Measurements from ENCODE around the gene CCDC40. TPM values are rescaled to one million over a fixed set of nuclear protein-coding genes. Genes with fewer than 3 reads are reported as not detected.

The CCDC40 gene
- total RNA-seq, 1 donor from 2014 or later = 5.4 TPM

GRCh38 chr17:80130992-80131391 is 94.5 kb downstream of the CCDC40 start:
- Histone ChIP-seq H3K4me1 (no peaks in the 10 kb centered on the region), H3K27me3 (no peaks in the 10 kb centered on the region), H3K36me3 (peaks cover 26 to 32% of the 10 kb centered on the region in 2 donors), H3K9me3 (no peaks in the 10 kb centered on the region), H3K27ac (no peak overlapping the region), H3K4me3 (no peak overlapping the region)
- intact Hi-C loops (cut with DNase I) = no loop called here
- TF ChIP-seq, protein P1, sequence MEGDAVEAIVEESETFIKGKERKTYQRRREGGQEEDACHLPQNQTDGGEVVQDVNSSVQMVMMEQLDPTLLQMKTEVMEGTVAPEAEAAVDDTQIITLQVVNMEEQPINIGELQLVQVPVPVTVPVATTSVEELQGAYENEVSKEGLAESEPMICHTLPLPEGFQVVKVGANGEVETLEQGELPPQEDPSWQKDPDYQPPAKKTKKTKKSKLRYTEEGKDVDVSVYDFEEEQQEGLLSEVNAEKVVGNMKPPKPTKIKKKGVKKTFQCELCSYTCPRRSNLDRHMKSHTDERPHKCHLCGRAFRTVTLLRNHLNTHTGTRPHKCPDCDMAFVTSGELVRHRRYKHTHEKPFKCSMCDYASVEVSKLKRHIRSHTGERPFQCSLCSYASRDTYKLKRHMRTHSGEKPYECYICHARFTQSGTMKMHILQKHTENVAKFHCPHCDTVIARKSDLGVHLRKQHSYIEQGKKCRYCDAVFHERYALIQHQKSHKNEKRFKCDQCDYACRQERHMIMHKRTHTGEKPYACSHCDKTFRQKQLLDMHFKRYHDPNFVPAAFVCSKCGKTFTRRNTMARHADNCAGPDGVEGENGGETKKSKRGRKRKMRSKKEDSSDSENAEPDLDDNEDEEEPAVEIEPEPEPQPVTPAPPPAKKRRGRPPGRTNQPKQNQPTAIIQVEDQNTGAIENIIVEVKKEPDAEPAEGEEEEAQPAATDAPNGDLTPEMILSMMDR (IDR thresholded peaks at IDR 0.05) = no peak
- no peak for DNase-seq (ENCODE audit: low spot score in 2 of 2)

DNA sequence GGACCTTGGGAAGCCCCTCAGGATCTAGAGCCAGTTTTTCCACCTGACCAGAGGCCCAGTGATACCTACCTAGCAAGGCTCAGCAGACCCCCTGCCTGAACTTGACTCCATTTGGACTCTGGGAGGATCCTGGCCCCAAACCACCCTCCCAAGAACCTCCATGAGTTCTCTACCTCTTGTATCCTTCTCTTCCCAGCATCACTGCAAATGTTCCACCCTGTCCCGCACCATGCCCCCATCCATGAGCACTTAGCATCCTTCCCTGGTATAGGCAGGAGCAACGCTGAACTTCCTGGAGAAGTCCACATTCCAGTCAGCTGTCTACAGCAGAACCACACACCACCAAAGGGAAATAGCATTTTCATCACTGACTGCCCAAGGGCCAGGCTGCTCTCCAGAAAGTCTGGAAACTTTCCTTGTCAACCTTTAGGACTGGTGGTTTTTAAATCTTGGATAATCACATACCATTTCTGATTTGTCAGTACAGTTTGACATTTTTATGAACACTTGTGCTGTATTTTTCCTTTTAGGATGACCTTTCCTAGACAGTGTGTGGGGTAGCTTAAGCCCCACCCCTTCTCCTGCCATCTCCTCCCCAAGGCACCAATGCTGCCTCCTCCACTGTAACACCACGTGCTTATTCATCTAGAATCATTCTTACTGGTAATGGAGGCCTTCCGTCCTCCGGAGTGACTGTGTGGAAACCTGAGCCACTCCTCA is 96.6 kb downstream of the CCDC40 start:
- H3K36me3 ChIP-seq = peaks cover 46 to 53% of the 10 kb centered on the region in 2 donors
- DNase-seq (ENCODE audit: low spot score in 2 of 2) = no peak

DNA sequence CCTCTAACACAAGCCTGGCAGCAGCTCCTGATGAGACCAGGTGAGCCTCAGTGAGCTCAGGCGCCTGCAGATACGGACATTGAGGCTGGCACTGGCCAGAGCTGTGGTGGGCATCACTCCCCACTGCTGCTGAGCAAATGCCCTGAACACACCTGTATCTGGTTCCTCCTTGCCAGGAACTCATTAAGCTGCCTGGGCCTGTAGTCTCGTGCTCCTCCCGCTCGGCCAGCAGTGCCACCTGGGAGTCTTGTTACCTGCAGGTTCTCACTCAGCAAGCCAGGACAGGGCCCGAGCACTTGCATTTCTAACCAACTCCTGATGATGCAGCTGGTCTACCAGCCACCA is 97.2 kb downstream of the CCDC40 start:
- H3K36me3 ChIP-seq = peaks cover 51 to 58% of the 10 kb centered on the region in 2 donors
- H3K4me3 ChIP-seq = no peak overlapping the region
- TF ChIP-seq, protein P1 (IDR thresholded peaks at IDR 0.05) = no peak
- DNase-seq (ENCODE audit: low spot score in 2 of 2) = no peak
- no peaks in the 10 kb centered on the region for H3K9me3 ChIP-seq
- intact Hi-C loops (cut with DNase I) = no loop called here
- H3K27me3 ChIP-seq = no peaks in the 10 kb centered on the region
- H3K4me1 ChIP-seq = no peaks in the 10 kb centered on the region
- no peak overlapping the region for H3K27ac ChIP-seq

More for the DNA sequence above, 96.6 kb downstream of the CCDC40 start:
- intact Hi-C loops (cut with DNase I) = no loop called here
- Histone ChIP-seq H3K9me3 (no peaks in the 10 kb centered on the region), H3K27ac (no peak overlapping the region), H3K4me1 (no peaks in the 10 kb centered on the region), H3K4me3 (no peak overlapping the region), H3K27me3 (no peaks in the 10 kb centered on the region)
- TF ChIP-seq, protein P1 (IDR thresholded peaks at IDR 0.05) = no peak

DNA sequence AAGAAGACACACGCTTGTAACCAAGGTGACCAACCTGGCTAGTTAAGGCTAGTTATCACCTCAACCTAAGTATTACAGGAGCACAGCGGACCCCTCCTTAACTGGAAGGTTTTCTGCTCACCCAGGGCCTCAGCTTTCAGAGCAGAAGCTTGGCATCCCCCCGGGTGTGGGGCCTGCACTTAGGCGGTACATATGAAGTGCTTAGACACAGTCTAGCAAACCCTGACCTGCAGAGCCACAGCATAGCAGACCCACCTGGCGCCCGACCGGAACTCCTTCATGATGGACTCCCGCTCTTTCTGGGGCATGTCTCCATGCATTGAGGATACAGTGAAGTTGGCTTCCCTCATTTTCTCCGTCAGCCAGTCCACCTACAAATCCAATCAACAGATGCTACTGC is 100.7 kb downstream of the CCDC40 start:
- peaks cover 86 to 93% of the 10 kb centered on the region in 2 donors for H3K36me3 ChIP-seq
- H3K27ac ChIP-seq = no peak overlapping the region
- DNase-seq (ENCODE audit: low spot score in 2 of 2) = no peak
- H3K4me1 ChIP-seq = no peaks in the 10 kb centered on the region
- H3K27me3 ChIP-seq = no peaks in the 10 kb centered on the region
- TF ChIP-seq, protein P1 (IDR thresholded peaks at IDR 0.05) = no peak
- no peak overlapping the region for H3K4me3 ChIP-seq
- no peaks in the 10 kb centered on the region for H3K9me3 ChIP-seq
- intact Hi-C loops (cut with DNase I) = no loop called here

- Histone ChIP-seq H3K27ac (no peak overlapping the region), H3K4me1 (no peaks in the 10 kb centered on the region), H3K9me3 (no peaks in the 10 kb centered on the region), H3K36me3 (peaks cover 98% of the 10 kb centered on the region in 2 donors), H3K27me3 (no peaks in the 10 kb centered on the region), H3K4me3 (no peak overlapping the region)
- TF ChIP-seq, protein P1 (IDR thresholded peaks at IDR 0.05) = no peak
- DNase-seq (ENCODE audit: low spot score in 2 of 2) = no peak
- intact Hi-C loops (cut with DNase I) = no loop called here
Measured at GRCh38 chr17:80138856-80139426, 102.5 kb downstream of the CCDC40 start.
